Thymus (tissue), 11 donors: Measurements from ENCODE around the gene GRID1. TPM values are rescaled to one million over a fixed set of nuclear protein-coding genes. Genes with fewer than 3 reads are reported as not detected.
"Not testable (repeated sequence)": the region's sequence is repeated elsewhere in the genome, so short reads cannot be mapped to it uniquely, and the experiment has no call there.

ENCODE experiments used
- DNase-seq, 9 donors: peaks; one replicate each; pipeline ENCODE4 v3.0.0-alpha.2; 2013; ENCODE audit warnings: low spot score in 9 of 9, low read depth in 6 of 9, missing footprints in 1 of 9
- H3K27ac ChIP-seq, 2 donors: one replicate each; pipeline ENCODE4 v1.5.1; 2013; ENCODE audit warnings: control low read depth in 1 of 2, low read depth in 1 of 2, low read length in 1 of 2, mild to moderate bottlenecking in 1 of 2, moderate library complexity in 1 of 2
- H3K27me3 ChIP-seq, 2 donors: one replicate each; pipeline ENCODE4 v1.5.1; 2013; ENCODE audit warnings: low read length in 1 of 2; ENCODE audit not compliant: control insufficient read depth in 2 of 2, insufficient read depth in 1 of 2
- H3K36me3 ChIP-seq, 2 donors: one replicate each; pipeline ENCODE4 v1.5.1; 2013; ENCODE audit warnings: low read length in 1 of 2, mild to moderate bottlenecking in 1 of 2, moderate library complexity in 1 of 2; ENCODE audit not compliant: control insufficient read depth in 2 of 2, insufficient read depth in 2 of 2
- H3K4me1 ChIP-seq, 2 donors: one replicate each; pipeline ENCODE4 v1.5.1; 2013; ENCODE audit warnings: low read length in 2 of 2; ENCODE audit not compliant: control insufficient read depth in 2 of 2, insufficient read depth in 2 of 2
- H3K4me3 ChIP-seq, 2 donors: one replicate each; pipeline ENCODE4 v1.5.1; 2013; ENCODE audit warnings: low read length in 2 of 2, control low read depth in 1 of 2, mild to moderate bottlenecking in 1 of 2
- H3K9me3 ChIP-seq, 2 donors: one replicate each; pipeline ENCODE4 v1.5.1; 2013; ENCODE audit warnings: low read length in 1 of 2, mild to moderate bottlenecking in 1 of 2; ENCODE audit not compliant: control insufficient read depth in 2 of 2, insufficient read depth in 1 of 2
- WGBS: extraction: QIAGEN DNeasy Blood & Tissue Kit; methylation state at CpG from one replicate; pipeline ENCODE4 v1.1.7; 2013; 5-methylcytosine and 5-hydroxymethylcytosine counted together
- polyA plus RNA-seq: library from polyadenylated mRNA; stranded (reverse); fragments of 200-250 nt; gene quantifications from one replicate; pipeline ENCODE4 v1.2.3, GENCODE V29; 2013
- total RNA-seq: library from RNA; stranded (reverse); fragments of 120-200 nt; gene quantifications from one replicate; pipeline ENCODE4 v1.2.4, GENCODE V29; 2013
- donor health status: healthy.

The GRID1 gene
- total and polyA plus RNA-seq, 2 donors = 0.33 to 0.46 TPM

- 92% methylated on average over 6 of the region's 6 CpGs for WGBS
- Histone ChIP-seq H3K9me3 (no peaks in the 10 kb centered on the region), H3K4me1 (no peaks in the 10 kb centered on the region), H3K27me3 (no peaks in the 10 kb centered on the region), H3K4me3 (no peak overlapping the region), H3K36me3 (no peaks in the 10 kb centered on the region), H3K27ac (no peak overlapping the region)
- DNase-seq = no peak
Observed at GRCh38 chr10:86179153-86179524, 187.5 kb downstream of the GRID1 start.

GRCh38 chr10:86178401-86179152 lies 188.0 kb downstream of the GRID1 start:
- H3K36me3 ChIP-seq = no peaks in the 10 kb centered on the region
- WGBS = 75% methylated on average over 11 of the region's 11 CpGs
- H3K4me3 ChIP-seq = no peak overlapping the region
- no peak for DNase-seq
- H3K4me1 ChIP-seq = no peaks in the 10 kb centered on the region
- no peak overlapping the region for H3K27ac ChIP-seq
- H3K27me3 ChIP-seq = no peaks in the 10 kb centered on the region
- no peaks in the 10 kb centered on the region for H3K9me3 ChIP-seq

- Histone ChIP-seq H3K9me3 (no peaks in the 10 kb centered on the region), H3K4me3 (no peak overlapping the region), H3K27ac (no peak overlapping the region), H3K27me3 (no peaks in the 10 kb centered on the region), H3K4me1 (no peaks in the 10 kb centered on the region), H3K36me3 (no peaks in the 10 kb centered on the region)
- 97% methylated on average over 11 of the region's 11 CpGs for WGBS
- DNase-seq = no peak
Observed at GRCh38 chr10:86177537-86178155, 188.9 kb downstream of the GRID1 start.

- Histone ChIP-seq H3K9me3 (no peaks in the 10 kb centered on the region), H3K27me3 (no peaks in the 10 kb centered on the region), H3K4me1 (no peaks in the 10 kb centered on the region), H3K27ac (no peak overlapping the region), H3K36me3 (no peaks in the 10 kb centered on the region), H3K4me3 (no peak overlapping the region)
- WGBS = 91% methylated on average over 10 of the region's 10 CpGs
- DNase-seq = no peak
Observed at GRCh38 chr10:86176850-86177536, 189.6 kb downstream of the GRID1 start.

GRCh38 chr10:86175476-86175875 lies 191.1 kb downstream of the GRID1 start:
- not testable (repeated sequence) for H3K36me3 ChIP-seq, H3K9me3 ChIP-seq, H3K4me1 ChIP-seq, DNase-seq, H3K27me3 ChIP-seq, H3K27ac ChIP-seq, H3K4me3 ChIP-seq
- 97% methylated on average over 10 of the region's 10 CpGs for WGBS

GRCh38 chr10:86172301-86172700 lies 194.3 kb downstream of the GRID1 start:
- H3K27me3 ChIP-seq = no peaks in the 10 kb centered on the region
- H3K9me3 ChIP-seq = no peaks in the 10 kb centered on the region
- no peak overlapping the region for H3K27ac ChIP-seq
- H3K36me3 ChIP-seq = no peaks in the 10 kb centered on the region
- no peak for DNase-seq
- no peak overlapping the region for H3K4me3 ChIP-seq
- peaks cover 8 to 16% of the 10 kb centered on the region in 2 donors for H3K4me1 ChIP-seq
- 95% methylated on average over 3 of the region's 3 CpGs for WGBS

GRCh38 chr10:86170255-86171108 lies 196.1 kb downstream of the GRID1 start:
- Histone ChIP-seq H3K9me3 (no peaks in the 10 kb centered on the region), H3K4me3 (no peak overlapping the region), H3K4me1 (peaks cover 8 to 16% of the 10 kb centered on the region in 2 donors), H3K36me3 (no peaks in the 10 kb centered on the region), H3K27ac (no peak overlapping the region), H3K27me3 (no peaks in the 10 kb centered on the region)
- peak in 1 of 9 donors; percentile 14 for DNase-seq
- 41% methylated on average over 15 of the region's 15 CpGs for WGBS

GRCh38 chr10:86169506-86170254 lies 196.9 kb downstream of the GRID1 start:
- 66% methylated on average over 10 of the region's 10 CpGs for WGBS
- peaks cover 8 to 16% of the 10 kb centered on the region in 2 donors for H3K4me1 ChIP-seq
- no peak overlapping the region for H3K27ac ChIP-seq
- DNase-seq = no peak
- no peak overlapping the region for H3K4me3 ChIP-seq
- no peaks in the 10 kb centered on the region for H3K27me3 ChIP-seq
- no peaks in the 10 kb centered on the region for H3K9me3 ChIP-seq
- H3K36me3 ChIP-seq = no peaks in the 10 kb centered on the region
